GM12892 (cell line): ENCODE results near the gene ELP4.

Experiments
- DNase-seq: peaks from one replicate; pipeline ENCODE4 v3.0.0; 2011; ENCODE audit not compliant: insufficient read length
- FAIRE-seq: peaks from 2 replicates; lab custom pipeline; 2011; peaks lifted over from hg19 to GRCh38; lab: Jason Lieb, UNC
- POLR2A ChIP-seq: IDR thresholded peaks from 2 replicates; pipeline ENCODE4 v1.6.1; 2011; ENCODE audit warnings: low read depth, low read length, control low read depth
- POLR2AphosphoS5 ChIP-seq: IDR thresholded peaks from 2 replicates; pipeline ENCODE4 v1.6.1; 2011; ENCODE audit warnings: low read depth, low read length, control low read depth
- TAF1 ChIP-seq: IDR thresholded peaks from 2 replicates; pipeline ENCODE4 v1.6.1; 2011; ENCODE audit warnings: low read depth, mild to moderate bottlenecking, control low read depth, low read length, borderline replicate concordance

ELP4 gene

GRCh38 chr11:31834237-31834636 is 324.7 kb downstream of the ELP4 start:
- TF ChIP-seq POLR2AphosphoS5 (no peak), POLR2A (no peak), TAF1 (no peak)
- DNase-seq: no peak
- no peak for FAIRE-seq
